Stimulated activated CD8-positive, alpha-beta memory T cell treated with anti-CD3 and anti-CD28 coated beads, Interleukin-7, amount 100 ng/mL, for 4 hours (primary cell): Measurements from ENCODE around the gene PCDHGA1.
"Not testable (repeated sequence)": the region's sequence is repeated elsewhere in the genome, so short reads cannot be mapped to it uniquely, and the experiment has no call there.

Source experiments
- DNase-seq, 2 donors: peaks; one replicate each; pipeline ENCODE4 v3.0.0-alpha.2; 2020; ENCODE audit warnings: low read depth in 2 of 2

The PCDHGA1 gene

DNA sequence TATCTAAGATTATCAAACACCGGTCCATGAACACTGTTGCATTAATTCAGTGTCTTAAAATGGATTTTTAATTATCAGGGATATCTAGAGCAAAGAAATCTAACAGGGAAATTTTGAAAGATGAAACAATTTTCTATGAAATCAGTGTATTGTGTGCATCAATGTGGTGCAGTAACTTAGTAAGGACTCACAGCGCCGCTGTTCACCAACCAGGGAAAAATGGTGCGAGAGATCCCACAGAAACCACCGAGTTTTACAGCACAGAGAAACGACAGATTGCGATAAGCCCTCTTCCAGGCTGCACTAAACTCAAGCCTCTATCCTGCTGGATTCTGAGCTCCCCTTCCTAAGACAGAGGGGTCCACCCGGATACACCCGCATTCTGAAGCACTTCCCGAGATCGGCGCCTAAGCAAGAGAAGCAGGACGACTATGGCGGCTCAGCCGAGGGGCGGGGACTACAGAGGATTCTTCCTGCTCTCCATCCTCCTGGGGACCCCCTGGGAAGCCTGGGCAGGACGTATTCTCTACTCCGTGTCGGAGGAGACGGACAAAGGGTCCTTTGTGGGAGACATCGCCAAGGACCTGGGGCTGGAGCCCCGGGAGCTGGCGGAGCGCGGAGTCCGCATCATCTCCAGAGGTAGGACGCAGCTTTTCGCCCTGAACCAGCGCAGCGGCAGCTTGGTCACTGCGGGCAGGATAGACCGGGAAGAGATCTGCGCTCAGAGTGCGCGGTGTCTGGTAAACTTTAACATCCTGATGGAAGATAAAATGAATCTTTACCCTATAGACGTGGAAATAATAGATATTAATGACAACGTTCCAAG, 52.4 kb downstream of the PCDHGA1 start, which contains the start of gene PCDHGA7:
TSS of gene PCDHGA7 (plus strand) at position 274 of the 826 bp plus-strand sequence. CDS start at position 432, 158 bp downstream.
- DNase-seq = no peak

- no peak for DNase-seq
Measured at GRCh38 chr5:141383345-141383744, 53.0 kb downstream of the PCDHGA1 start.

- DNase-seq = no peak
Measured at GRCh38 chr5:141384471-141385267, 54.4 kb downstream of the PCDHGA1 start.

DNA sequence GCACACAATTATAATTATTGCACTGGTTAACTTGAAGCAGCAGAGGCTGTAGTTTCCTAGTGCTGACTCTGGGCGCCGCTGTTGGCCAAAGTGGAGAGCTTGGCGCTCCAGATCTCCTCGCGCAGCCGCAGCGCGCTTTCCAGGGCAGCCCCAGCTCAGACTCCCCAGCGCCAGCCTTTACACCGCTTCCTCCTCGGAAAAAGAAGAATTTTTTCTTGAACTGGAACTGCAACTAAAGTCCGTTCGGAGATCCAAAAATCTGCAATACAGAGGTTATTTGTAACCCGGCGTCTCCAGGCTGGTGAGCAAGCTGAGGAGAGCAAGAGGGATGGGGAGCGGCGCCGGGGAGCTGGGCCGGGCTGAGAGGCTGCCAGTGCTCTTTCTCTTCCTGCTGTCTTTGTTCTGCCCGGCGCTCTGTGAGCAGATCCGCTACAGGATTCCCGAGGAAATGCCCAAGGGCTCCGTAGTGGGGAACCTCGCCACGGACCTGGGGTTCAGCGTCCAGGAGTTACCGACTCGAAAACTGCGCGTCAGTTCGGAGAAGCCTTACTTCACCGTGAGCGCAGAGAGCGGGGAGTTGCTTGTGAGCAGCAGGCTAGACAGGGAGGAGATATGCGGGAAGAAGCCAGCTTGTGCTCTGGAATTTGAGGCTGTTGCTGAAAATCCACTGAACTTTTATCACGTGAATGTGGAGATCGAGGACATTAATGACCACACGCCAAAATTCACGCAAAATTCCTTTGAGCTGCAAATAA, 57.4 kb downstream of the PCDHGA1 start, which contains the start of gene PCDHGB4:
TSS of gene PCDHGB4 (plus strand) at position 142 of the 755 bp plus-strand sequence. CDS start at position 329, 187 bp downstream.
- not testable (repeated sequence) for DNase-seq

DNA sequence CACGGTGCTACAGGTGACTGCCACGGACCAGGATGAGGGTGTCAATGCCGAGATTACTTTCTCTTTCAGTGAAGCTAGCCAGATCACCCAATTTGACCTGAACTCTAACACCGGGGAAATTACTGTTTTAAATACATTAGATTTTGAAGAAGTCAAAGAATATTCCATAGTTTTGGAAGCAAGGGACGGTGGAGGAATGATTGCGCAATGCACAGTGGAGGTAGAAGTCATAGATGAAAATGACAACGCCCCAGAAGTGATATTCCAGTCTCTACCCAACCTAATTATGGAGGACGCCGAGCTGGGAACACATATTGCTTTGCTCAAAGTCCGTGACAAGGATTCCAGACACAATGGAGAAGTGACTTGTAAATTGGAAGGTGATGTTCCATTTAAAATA, 58.3 kb downstream of the PCDHGA1 start:
- DNase-seq = no peak

GRCh38 chr5:141389153-141390042, 59.1 kb downstream of the PCDHGA1 start:
- DNase-seq = no peak

DNA sequence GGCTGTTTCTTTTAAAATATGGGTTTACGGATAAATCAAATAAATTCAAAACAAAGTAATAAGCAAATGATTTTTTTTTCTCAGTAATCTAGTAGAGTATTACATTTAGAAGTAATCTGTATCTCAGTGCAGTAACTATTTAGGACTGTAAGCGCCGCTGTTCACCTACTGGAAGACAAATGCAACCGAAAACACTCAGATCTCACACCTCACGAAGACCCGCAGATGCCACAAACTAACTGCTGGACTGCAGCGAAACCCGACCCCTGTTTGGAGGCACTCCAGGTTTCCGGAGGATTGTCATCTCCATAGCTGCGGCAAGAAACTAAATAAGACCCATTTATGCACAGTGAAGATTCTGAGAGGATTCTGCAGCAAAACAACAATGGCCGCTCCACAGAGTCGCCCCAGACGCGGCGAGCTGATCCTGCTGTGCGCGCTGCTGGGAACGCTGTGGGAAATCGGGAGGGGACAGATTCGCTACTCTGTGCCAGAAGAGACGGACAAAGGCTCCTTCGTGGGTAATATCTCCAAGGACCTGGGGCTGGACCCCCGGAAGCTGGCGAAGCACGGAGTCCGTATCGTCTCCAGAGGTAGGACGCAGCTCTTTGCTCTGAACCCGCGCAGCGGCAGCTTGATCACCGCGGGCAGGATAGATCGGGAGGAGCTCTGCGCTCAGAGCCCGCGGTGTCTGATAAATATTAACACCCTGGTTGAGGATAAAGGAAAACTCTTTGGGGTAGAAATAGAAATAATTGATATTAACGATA, 62.3 kb downstream of the PCDHGA1 start, which contains the start of gene PCDHGA8:
TSS of gene PCDHGA8 (plus strand) at position 205 of the 770 bp plus-strand sequence. CDS start at position 386, 181 bp downstream.
- DNase-seq = no peak

- DNase-seq = no peak
Measured at GRCh38 chr5:141393267-141393666, 63.0 kb downstream of the PCDHGA1 start.

DNA sequence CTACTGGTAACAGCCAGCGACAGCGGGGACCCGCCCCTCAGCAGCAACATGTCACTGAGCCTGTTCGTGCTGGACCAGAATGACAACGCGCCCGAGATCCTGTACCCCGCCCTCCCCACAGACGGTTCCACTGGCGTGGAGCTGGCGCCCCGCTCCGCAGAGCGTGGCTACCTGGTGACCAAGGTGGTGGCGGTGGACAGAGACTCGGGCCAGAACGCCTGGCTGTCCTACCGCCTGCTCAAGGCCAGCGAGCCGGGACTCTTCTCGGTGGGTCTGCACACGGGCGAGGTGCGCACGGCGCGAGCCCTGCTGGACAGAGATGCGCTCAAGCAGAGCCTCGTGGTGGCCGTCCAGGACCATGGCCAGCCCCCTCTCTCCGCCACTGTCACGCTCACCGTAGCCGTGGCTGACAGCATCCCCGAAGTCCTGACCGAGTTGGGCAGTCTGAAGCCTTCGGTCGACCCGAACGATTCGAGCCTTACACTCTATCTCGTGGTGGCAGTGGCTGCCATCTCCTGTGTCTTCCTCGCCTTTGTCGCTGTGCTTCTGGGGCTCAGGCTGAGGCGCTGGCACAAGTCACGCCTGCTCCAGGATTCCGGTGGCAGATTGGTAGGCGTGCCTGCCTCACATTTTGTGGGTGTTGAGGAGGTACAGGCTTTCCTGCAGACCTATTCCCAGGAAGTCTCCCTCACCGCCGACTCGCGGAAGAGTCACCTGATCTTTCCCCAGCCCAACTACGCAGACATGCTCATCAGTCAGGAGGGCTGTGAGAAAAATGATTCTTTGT, 64.3 kb downstream of the PCDHGA1 start:
- not testable (repeated sequence) for DNase-seq

DNA sequence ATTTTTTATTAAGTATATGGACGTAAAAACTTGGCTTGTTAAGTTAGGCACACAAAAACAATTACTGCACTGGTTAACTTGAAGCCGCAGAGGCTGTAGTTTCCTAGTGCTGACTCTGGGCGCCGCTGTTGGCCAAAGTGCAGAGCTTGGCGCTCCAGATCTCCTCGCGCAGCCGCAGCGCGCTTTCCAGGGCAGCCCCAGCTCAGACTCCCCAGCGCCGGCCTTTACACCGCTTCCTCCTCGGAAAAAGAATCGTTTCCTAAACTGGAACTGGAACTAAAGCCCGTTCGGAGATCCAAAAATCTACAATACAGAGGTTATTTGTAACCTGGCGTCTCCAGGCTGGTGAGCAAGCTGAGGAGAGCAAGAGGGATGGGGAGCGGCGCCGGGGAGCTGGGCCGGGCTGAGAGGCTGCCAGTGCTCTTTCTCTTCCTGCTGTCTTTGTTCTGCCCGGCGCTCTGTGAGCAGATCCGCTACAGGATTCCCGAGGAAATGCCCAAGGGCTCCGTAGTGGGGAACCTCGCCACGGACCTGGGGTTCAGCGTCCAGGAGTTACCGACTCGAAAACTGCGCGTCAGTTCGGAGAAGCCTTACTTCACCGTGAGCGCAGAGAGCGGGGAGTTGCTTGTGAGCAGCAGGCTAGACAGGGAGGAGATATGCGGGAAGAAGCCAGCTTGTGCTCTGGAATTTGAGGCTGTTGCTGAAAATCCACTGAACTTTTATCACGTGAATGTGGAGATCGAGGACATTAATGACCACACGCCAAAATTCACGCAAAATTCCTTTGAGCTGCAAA, 67.6 kb downstream of the PCDHGA1 start, which contains the start of gene PCDHGB5:
TSS of gene PCDHGB5 (plus strand) at position 192 of the 796 bp plus-strand sequence. CDS start at position 373, 181 bp downstream.
- not testable (repeated sequence) for DNase-seq

GRCh38 chr5:141398608-141399007, 68.3 kb downstream of the PCDHGA1 start:
- no peak for DNase-seq

GRCh38 chr5:141399555-141400258, 69.4 kb downstream of the PCDHGA1 start:
- no peak for DNase-seq

DNA sequence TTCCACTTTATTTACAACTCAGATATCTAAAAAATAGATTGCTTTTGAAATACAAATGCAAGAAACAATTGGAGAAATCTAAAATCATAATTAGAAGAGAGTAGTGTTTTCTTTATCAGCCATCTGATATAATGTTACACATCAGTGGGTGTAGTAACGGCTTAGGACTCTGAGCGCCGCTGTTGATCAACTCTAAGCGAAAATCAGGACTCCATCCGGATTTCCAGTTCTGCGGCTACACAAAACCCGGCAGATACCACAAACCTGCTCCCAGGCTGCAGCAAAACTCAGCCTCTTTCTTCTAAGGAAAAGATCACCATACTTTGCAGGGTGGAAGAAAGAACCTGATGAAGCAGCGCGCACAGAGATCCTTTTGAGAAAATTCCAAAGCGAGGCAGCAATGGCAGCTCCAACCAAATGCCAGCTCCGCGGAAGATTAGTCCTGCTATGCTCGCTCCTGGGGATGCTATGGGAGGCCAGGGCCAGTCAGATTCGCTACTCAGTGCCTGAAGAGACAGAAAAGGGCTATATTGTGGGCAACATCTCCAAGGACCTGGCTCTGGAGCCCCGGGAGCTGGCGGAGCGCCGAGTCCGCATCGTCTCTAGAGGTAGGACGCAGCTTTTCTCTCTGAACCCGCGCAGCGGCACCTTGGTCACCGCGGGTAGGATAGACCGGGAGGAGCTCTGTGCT, 72.4 kb downstream of the PCDHGA1 start, which contains the start of gene PCDHGA9:
TSS of gene PCDHGA9 (plus strand) at position 226 of the 691 bp plus-strand sequence. CDS start at position 401, 175 bp downstream.
- DNase-seq = no peak

- no peak for DNase-seq
Measured at GRCh38 chr5:141403387-141403786, 73.1 kb downstream of the PCDHGA1 start.

DNA sequence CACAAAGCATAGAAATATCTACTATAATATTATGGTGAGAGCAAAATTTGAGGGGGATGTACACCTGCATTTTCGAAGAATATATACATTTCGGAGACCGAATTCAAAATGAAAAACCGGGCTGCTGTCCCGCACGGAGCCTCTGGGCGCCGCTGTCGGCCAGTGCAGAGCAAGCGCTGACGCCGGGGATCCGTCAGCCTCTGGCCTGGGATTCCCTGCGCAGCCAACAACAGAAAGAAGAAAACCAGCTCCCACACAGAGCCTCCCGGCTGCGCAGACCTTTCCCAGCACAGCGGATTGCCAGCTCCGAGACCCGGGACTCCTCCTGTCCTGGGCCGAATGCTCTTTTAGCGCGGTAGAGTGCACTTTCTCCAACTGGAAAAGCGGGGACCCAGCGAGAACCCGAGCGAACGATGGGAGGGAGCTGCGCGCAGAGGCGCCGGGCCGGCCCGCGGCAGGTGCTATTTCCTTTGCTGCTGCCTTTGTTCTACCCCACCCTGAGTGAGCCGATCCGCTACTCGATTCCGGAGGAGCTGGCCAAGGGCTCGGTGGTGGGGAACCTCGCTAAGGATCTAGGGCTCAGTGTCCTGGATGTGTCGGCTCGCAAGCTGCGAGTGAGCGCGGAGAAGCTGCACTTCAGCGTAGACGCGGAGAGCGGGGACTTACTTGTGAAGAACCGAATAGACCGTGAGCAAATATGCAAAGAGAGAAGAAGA, 77.6 kb downstream of the PCDHGA1 start, which contains the start of gene PCDHGB6:
TSS of gene PCDHGB6 (plus strand) at position 232 of the 716 bp plus-strand sequence. CDS start at position 414, 182 bp downstream.
- not testable (repeated sequence) for DNase-seq
